ENCODE results near the gene SORCS1. TPM values are rescaled to one million over a fixed set of nuclear protein-coding genes. Genes with fewer than 3 reads are reported as not detected.
"Not testable (repeated sequence)": the region's sequence is repeated elsewhere in the genome, so short reads cannot be mapped to it uniquely, and the experiment has no call there.

SORCS1 gene
- total RNA-seq, 2 experiments from 2014 or later: not detected

- no peak for ATAC-seq (ENCODE audit: poor library complexity)
- POLR2A ChIA-PET: no interaction called here
- Histone ChIP-seq H3K4me1 (ENCODE audit: insufficient read depth, low read length) (no peaks in the 10 kb centered on the region), H3K4me3 (ENCODE audit: low read length) (no peak overlapping the region), H3K27me3 (ENCODE audit: control insufficient read depth in 1 of 2, insufficient read depth in 2 of 2, low read length in 2 of 2) (no peaks in the 10 kb centered on the region), H3K36me3 (ENCODE audit: insufficient read depth, low read length) (no peaks in the 10 kb centered on the region), H3K27ac (ENCODE audit: low read depth in 1 of 2, low read length in 2 of 2) (no peak overlapping the region), H3K9me3 (ENCODE audit: control insufficient read depth in 1 of 2, insufficient read depth in 1 of 2, low read length in 2 of 2) (peaks cover 0 to 8% of the 10 kb centered on the region in 2 experiments)
- TF ChIP-seq CTCF (IDR thresholded peaks at IDR 0.05): no peak
- H3K27ac Mint-ChIP-seq: no peak overlapping the region
- H3K9me3 Mint-ChIP-seq: peaks cover 4% of the 10 kb centered on the region
- DNase-seq: no peak
- no peaks in the 10 kb centered on the region for H3K36me3 Mint-ChIP-seq (ENCODE audit: low read depth)
- intact Hi-C loops (cut with DNase I, micrococcal nuclease): no loop called here
- no peak overlapping the region for H3K4me3 Mint-ChIP-seq
- CTCF ChIA-PET: no interaction called here
- no peaks in the 10 kb centered on the region for H3K4me1 Mint-ChIP-seq (ENCODE audit: low read depth)
- H3K27me3 Mint-ChIP-seq: no peaks in the 10 kb centered on the region
Measured at GRCh38 chr10:106931159-106931852, 233.2 kb downstream of the SORCS1 start.

DNA sequence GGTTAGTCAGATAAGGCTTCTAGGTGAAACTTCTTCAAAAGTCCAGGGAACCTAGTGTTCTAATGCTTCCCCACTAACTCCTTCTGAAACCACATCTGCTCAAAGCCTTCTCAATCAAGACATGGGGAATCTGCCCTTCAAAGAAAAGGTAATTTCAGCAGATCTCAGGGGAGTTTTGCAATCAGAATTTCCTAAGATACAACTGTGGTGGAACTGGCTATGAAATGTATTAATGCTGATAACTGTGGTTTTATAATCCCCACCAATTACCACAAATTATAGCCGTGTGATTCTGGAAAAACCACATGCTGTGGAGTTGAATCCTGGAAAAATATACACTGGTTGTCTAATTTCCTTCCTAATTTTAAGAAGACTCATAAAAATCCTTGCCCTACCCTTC is 233.8 kb downstream of the SORCS1 start:
- POLR2A ChIA-PET: no interaction called here
- DNase-seq: no peak
- Mint-ChIP-seq H3K27me3 (no peaks in the 10 kb centered on the region), H3K4me3 (no peak overlapping the region), H3K9me3 (peaks cover 4% of the 10 kb centered on the region), H3K36me3 (ENCODE audit: low read depth) (no peaks in the 10 kb centered on the region), H3K27ac (no peak overlapping the region), H3K4me1 (ENCODE audit: low read depth) (no peaks in the 10 kb centered on the region)
- Histone ChIP-seq H3K36me3 (ENCODE audit: insufficient read depth, low read length) (no peaks in the 10 kb centered on the region), H3K4me3 (ENCODE audit: low read length) (no peak overlapping the region), H3K27ac (ENCODE audit: low read depth in 1 of 2, low read length in 2 of 2) (no peak overlapping the region), H3K9me3 (ENCODE audit: control insufficient read depth in 1 of 2, insufficient read depth in 1 of 2, low read length in 2 of 2) (peaks cover 0 to 8% of the 10 kb centered on the region in 2 experiments), H3K4me1 (ENCODE audit: insufficient read depth, low read length) (no peaks in the 10 kb centered on the region), H3K27me3 (ENCODE audit: control insufficient read depth in 1 of 2, insufficient read depth in 2 of 2, low read length in 2 of 2) (no peaks in the 10 kb centered on the region)
- ATAC-seq (ENCODE audit: poor library complexity): no peak
- no peak for TF ChIP-seq CTCF (IDR thresholded peaks at IDR 0.05)
- CTCF ChIA-PET: no interaction called here
- intact Hi-C loops (cut with DNase I, micrococcal nuclease): no loop called here

DNA sequence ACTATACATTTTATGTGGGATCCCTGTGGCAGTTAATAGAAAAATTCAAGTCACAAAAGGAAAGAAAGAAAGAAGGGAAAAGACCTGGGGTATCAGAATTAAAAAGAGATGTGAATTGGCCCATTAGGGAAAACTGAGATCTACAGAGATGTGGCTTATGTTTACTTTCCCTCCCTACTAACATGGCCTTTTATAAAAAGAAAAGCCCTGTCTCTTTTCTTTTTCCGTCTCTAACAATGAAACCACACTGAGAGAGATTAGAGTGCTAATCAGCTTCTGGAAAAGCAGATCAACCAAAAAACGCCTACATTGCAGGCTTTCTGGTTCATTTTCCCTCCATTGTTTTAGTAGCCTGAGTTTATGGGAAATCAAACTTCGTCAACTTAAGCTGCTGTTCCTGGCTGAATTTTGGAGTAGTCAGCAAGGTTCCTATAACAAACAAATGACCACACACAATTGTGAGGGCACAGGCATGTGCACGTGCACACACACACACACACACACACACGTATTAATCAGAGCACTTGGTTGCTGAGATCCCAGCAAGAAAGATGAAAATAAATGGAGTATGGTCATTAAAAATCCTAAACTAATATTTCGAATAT is 235.1 kb downstream of the SORCS1 start:
- Mint-ChIP-seq H3K4me3 (no peak overlapping the region), H3K27ac (no peak overlapping the region), H3K36me3 (ENCODE audit: low read depth) (no peaks in the 10 kb centered on the region), H3K27me3 (no peaks in the 10 kb centered on the region), H3K4me1 (ENCODE audit: low read depth) (no peaks in the 10 kb centered on the region), H3K9me3 (no peaks in the 10 kb centered on the region)
- DNase-seq (no peak), ATAC-seq (ENCODE audit: poor library complexity) (no peak)
- ChIA-PET CTCF (no interaction called here), POLR2A (no interaction called here)
- H3K27ac ChIP-seq (ENCODE audit: low read depth in 1 of 2, low read length in 2 of 2): no peak overlapping the region
- no peaks in the 10 kb centered on the region for H3K27me3 ChIP-seq (ENCODE audit: control insufficient read depth in 1 of 2, insufficient read depth in 2 of 2, low read length in 2 of 2)
- no peak for TF ChIP-seq CTCF (IDR thresholded peaks at IDR 0.05)
- intact Hi-C loops (cut with DNase I, micrococcal nuclease): no loop called here
- no peaks in the 10 kb centered on the region for H3K4me1 ChIP-seq (ENCODE audit: insufficient read depth, low read length)
- no peaks in the 10 kb centered on the region for H3K36me3 ChIP-seq (ENCODE audit: insufficient read depth, low read length)
- H3K9me3 ChIP-seq (ENCODE audit: control insufficient read depth in 1 of 2, insufficient read depth in 1 of 2, low read length in 2 of 2): peaks cover 0 to 8% of the 10 kb centered on the region in 2 experiments
- H3K4me3 ChIP-seq (ENCODE audit: low read length): no peak overlapping the region

DNA sequence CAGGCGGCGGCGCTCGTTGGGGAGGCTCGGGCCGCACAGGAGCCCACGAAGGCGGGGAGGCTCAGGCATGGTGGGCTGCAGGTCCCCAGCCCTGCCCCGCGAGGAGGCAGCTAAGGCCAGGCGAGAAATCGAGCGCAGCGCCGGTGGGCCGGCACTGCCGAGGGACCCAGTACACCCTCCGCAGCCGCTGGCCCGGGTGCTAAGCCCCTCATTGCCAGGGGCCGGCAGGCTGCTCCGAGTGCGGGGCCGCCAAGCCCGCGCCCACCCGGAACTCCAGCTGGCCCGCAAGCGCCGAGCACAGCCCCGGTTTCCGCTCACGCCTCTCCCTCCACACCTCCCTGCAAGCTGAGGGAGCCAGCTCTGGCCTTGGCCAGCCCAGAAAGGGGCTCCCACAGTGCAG is 236.4 kb downstream of the SORCS1 start:
- H3K27me3 ChIP-seq (ENCODE audit: control insufficient read depth in 1 of 2, insufficient read depth in 2 of 2, low read length in 2 of 2); H3K9me3 ChIP-seq (ENCODE audit: control insufficient read depth in 1 of 2, insufficient read depth in 1 of 2, low read length in 2 of 2); ATAC-seq (ENCODE audit: poor library complexity); H3K27ac ChIP-seq (ENCODE audit: low read depth in 1 of 2, low read length in 2 of 2); H3K4me1 Mint-ChIP-seq (ENCODE audit: low read depth); H3K4me3 ChIP-seq (ENCODE audit: low read length); H3K36me3 ChIP-seq (ENCODE audit: insufficient read depth, low read length); H3K9me3 Mint-ChIP-seq; CTCF ChIA-PET; POLR2A ChIA-PET; H3K4me3 Mint-ChIP-seq; H3K4me1 ChIP-seq (ENCODE audit: insufficient read depth, low read length); H3K27me3 Mint-ChIP-seq; DNase-seq; H3K27ac Mint-ChIP-seq; intact Hi-C loops (cut with DNase I, micrococcal nuclease); H3K36me3 Mint-ChIP-seq (ENCODE audit: low read depth): not testable (repeated sequence)

Measured in CD4-positive, alpha-beta T cell (primary cell).